GM18517 (cell line): Measurements from ENCODE around the gene ZNF175.

Experiments
- ATAC-seq: cut with Tn5 transposase; IDR thresholded peaks from one replicate; pipeline ENCODE4 v1.9.1; 2021; ENCODE audit warnings: mild to moderate bottlenecking, moderate library complexity; ENCODE audit not compliant: unreplicated experiment

The ZNF175 gene

GRCh38 chr19:51549533-51550324 lies 21.4 kb upstream of the ZNF175 start:
- no peak for ATAC-seq

DNA sequence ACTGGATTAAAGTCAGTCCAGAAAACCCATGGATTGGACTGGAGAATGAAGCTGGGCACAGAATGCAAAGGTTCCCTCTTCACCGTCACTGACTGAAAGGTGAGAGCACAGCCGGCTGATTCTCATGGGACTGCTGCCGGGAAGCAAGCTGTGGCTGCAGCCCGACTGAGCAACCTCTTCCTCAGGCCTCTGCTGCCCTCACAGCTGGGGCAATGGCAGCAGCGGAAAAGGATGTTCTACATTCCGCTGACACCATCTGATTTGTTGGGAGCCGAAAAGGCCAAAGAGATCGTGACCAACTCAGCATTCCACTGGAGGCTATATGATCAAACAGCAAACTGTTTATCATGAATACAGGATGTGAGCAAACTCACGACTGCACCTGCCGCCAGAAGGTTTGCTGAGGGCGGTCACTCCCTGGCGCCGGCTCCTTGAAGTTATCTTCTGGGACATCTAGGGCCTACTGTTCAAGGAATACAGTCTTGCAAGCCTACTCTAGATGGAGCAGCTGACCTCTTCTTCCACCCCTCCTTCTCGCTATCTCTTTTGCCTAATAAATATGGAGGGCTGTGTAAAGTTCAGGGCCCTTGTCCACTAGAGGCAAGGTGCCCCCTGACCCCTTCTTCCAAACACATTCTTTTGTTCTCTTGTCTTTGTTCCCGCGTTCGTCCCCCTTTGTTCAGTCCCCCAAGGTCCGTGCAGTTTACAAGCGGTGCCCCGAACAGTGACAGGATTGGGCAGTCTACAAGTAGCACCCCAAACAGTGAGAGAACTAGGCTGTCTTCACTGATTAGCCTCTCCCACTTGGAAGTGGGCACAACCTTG lies 20.0 kb upstream of the ZNF175 start:
- ATAC-seq, result no peak

DNA sequence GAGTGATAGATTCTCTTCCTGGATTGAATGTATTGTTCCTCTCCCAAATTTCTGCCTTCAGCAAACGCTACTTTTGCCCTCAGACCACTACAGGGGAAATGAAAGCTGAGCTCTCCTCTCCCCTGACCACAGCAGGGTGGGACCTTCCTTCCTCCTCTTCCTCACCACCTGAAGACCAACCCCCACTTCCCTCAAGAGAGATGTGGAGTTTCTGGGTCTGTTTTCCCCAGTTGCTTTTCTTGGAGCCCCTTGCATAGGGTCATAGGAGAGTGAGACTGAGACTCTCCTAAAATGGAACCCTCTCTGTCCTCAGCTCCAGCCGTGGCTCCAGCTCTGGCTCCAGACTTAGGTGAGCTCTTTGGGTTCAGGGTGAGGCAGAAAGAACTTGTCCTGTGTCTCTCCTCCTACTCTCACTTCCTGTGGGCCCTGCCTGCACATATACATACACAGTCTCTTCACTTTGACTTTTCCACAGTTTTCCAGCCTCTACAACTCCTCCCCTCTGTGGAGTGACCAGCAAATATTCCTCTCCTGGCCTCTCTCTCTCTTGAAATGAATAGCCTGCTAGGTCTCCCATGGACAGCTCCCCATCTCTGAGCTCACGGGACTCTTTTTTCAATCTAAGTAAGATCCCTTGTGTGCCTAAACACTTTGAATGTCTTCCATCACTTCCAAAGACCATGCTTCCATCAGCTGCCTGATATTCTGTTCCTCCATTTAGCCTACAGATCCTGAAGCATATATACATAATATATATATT lies 19.2 kb upstream of the ZNF175 start:
- ATAC-seq, result no peak

DNA sequence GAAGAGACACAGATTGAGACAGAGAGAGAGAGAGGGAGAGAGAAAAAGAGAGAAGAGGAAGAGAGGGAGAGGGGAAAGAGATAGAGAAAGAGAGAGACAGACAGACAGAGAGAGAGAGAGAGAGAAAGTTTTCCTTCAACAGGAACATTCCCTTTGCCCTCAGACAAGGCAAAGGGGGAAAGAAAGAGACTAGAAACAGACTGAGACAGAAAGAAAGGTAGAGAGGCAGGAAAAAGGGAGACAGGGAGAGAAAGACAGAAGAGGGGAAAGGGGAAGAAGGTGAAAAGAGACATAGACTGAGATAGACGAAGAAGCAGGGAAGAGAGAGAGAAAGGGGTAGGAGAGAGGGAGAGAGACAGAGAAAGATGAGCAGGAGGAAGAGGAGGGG lies 18.5 kb upstream of the ZNF175 start:
- ATAC-seq, result no peak

DNA sequence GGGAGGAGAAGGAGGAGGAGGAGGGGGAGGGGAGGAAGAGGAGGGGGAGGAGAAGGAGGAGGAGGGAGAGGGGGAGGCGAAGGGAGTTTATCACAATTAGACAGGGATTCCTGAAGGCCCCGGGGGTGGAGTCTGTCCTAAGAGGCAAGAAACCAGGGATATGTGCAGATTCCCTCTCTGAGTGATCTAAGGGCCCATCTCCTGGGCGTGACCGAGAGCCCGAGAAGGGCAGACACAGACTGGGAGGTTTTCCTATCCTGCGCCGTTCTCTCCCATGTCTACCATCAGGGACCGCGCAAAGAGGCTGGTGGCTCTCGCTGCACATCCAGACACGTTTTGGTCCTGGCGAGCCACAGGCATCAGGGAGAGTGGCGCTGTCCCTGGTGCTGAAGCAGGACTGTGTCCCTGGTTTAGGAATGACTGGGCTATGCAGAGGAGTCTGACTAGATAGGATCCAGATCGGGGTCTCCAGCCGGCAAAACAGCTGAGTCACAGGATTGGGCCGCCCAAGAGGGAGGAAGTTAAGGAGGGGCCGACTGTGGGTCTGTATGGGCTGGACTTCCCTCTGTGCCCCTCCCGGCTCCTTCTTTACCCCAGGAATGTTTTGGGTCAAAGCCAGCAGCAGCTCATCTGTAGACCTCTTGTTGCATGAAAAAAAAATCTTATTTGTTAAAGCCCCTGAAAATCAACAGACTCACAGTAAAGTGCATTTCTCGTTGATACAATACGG lies 17.9 kb upstream of the ZNF175 start:
- ATAC-seq, result no peak

DNA sequence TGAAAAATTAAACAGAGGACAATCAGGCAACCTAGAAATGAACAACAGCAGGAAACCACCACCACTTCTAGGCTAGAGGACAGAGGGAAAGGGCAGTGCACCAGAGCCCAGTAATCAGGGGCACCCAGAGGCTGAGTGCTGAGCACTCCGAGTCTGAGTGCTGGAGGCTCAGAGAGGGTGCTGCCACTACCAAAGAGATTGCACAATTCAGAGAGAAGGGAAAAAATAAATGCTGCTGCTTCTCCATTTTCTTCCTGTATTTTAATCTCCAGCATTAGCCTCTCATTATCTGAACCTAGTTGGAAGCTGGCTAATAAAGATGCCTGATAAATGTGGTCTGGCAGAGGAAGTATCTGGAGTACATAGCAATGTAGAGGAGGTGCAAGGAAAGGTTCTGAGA lies 11.8 kb upstream of the ZNF175 start:
- ATAC-seq, result no peak

- no peak for ATAC-seq
Observed at GRCh38 chr19:51560339-51560738, 10.7 kb upstream of the ZNF175 start.

GRCh38 chr19:51564791-51565190 lies 6.3 kb upstream of the ZNF175 start:
- no peak for ATAC-seq

DNA sequence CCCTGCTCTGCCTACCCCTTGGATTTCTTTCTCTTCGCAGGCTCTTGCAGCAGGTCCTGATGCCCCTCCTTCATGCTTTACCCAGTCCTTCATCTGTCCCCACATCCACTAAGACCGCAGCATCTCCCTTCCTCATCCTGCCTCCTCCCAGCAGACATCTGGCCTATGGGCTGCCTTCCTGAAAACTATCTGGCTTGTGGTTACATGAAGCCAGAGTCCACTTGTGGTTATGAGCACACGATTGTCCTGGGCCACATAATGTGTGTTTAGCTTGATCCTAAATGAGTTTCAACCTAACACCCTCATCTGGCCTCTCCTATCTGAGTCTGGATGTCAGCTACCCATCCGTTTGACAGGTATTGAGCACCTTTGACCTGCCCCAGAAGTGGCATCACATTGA lies 5.5 kb upstream of the ZNF175 start:
- no peak for ATAC-seq

DNA sequence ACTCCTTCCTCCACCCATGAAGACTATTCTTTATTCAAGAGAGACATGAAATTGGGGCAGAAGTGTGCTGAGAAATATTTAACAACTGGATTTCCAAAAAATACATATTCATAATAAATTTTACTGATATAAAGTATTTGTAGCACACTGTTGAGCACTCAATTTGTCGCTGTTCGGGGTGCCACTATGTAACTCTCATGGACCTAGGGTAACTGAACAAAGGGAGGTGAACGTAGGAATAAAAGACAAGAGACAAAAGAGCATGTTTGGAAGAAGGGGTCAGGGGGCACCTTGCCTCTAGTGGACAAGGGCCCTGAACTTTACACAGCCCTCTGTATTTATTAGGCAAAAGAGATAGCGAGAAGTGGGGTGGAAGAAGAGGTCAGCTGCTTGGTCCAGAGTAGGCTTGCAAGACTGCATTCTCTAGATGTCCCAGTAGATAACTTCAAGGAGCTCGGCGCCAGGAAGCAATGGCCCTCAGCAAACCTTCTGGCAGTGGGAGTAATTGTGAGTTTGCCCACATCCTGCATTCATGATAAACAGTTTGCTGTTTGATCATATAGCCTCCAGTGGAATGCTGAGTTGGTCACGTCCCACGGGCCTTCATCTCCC lies 4.5 kb upstream of the ZNF175 start:
- ATAC-seq, result no peak

- ATAC-seq, result no peak
Observed at GRCh38 chr19:51567583-51567982, 3.5 kb upstream of the ZNF175 start.

- ATAC-seq, result no peak
Observed at GRCh38 chr19:51568456-51568855, 2.6 kb upstream of the ZNF175 start.

DNA sequence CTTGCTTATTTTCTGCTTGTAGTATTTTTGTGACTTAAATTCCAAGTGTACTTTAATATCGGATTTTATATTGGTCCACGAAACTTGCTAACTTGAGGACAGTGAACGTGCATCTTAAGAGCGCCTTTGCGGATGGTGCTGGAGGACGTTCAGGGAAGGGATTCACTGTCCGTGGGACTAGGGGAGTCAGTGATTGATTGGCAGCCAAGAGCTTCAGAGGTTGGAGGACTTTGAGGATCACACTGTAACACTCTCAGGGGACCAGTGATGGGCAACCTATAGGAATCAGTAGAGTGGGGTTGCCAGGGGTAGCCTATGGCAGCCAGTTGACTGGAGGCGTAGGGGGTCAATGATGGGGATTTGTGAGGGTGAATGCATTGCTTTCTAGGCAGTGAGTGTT lies 516 bp downstream of the ZNF175 start:
- no peak for ATAC-seq

GRCh38 chr19:51572410-51572809 lies 1.3 kb downstream of the ZNF175 start:
- no peak for ATAC-seq

DNA sequence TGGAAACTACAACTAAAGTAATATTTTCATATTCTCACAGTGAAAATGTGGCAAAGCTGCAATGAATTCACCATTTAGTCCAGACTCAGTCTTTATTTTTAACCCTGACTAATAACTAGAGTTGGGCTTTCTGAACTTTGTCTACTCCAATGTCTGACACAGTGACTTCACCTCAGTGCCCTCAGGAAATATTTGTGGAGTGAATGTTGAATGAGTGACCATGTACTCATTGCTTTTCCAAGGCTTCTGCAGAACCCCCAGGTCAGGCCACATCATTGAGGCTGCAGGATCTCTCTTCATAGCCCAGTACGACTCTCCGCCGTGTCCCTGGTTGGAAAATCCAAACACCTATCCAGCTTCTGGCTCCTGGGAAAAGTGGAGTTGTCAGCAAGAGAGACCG lies 1.8 kb downstream of the ZNF175 start:
- no peak for ATAC-seq

GRCh38 chr19:51573331-51573730 lies 2.2 kb downstream of the ZNF175 start:
- ATAC-seq, result no peak

GRCh38 chr19:51576850-51577249 lies 5.8 kb downstream of the ZNF175 start:
- no peak for ATAC-seq

DNA sequence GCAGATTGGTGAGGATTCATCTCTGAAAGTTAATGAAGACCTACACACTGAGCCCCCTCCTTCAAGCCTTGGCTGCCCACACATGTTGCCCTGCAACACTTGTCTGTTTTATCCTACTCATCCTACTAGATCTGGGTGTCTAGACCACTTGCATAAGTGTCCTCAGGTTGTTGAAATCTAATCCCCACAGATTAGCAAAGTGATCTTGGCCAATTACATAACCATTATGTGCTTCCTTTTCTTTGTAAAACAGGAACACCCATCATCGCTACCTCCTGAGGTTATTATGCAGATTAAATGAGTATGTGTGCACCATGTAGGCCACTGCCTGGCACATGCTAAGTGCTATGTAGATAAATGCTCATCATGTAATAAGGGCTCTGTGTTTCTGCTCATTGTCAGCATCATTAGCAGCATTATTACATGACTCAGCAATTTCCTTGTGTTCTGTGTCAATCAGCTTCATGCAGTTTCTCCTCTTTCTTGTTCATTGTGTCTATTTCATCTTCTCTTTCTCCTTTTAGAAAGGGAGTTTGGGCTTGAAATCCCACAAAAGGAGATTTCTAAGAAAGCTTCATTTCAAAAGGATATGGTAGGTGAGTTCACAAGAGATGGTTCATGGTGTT lies 15.1 kb downstream of the ZNF175 start:
- ATAC-seq, result no peak

- ATAC-seq, result no peak
Observed at GRCh38 chr19:51586799-51587198, 15.7 kb downstream of the ZNF175 start.
